ENCODE results near the gene FBN2.

Gene FBN2

DNA sequence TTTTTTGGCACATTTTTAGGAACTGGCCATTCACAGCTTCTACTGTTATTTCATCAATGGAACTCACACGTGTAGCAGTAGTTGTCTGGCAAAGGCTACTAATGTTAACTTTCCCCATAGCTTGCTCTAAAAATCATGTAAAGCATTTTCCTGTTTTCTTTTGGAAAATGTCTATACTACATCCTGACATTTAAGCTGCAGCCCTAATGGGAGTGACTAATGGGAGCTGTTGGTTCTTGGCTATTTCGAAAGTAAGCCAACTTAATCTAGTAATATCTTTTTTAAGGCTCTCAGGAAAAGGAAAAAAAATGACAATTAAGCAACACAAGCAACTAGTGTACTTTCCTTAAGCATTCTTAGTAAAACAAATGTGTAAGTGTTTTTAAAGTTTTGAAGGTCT lies 285.3 kb downstream of the FBN2 start:
- no peak overlapping the region for H3K4me3 Mint-ChIP-seq
- peaks cover 5% of the 10 kb centered on the region for H3K27me3 Mint-ChIP-seq
- H3K4me1 Mint-ChIP-seq (ENCODE audit: low read depth) = no peaks in the 10 kb centered on the region
- no peaks in the 10 kb centered on the region for H3K9me3 Mint-ChIP-seq
- H3K27ac Mint-ChIP-seq = no peak overlapping the region
- H3K36me3 Mint-ChIP-seq (ENCODE audit: low read depth) = no peaks in the 10 kb centered on the region
- no peak for DNase-seq

- H3K4me3 Mint-ChIP-seq = no peak overlapping the region
- peaks cover 7% of the 10 kb centered on the region for H3K27me3 Mint-ChIP-seq
- no peak for DNase-seq
- H3K9me3 Mint-ChIP-seq = no peaks in the 10 kb centered on the region
- H3K4me1 Mint-ChIP-seq (ENCODE audit: low read depth) = no peaks in the 10 kb centered on the region
- H3K27ac Mint-ChIP-seq = no peak overlapping the region
- no peaks in the 10 kb centered on the region for H3K36me3 Mint-ChIP-seq (ENCODE audit: low read depth)
Observed at GRCh38 chr5:128252196-128252595, 285.8 kb downstream of the FBN2 start.

DNA sequence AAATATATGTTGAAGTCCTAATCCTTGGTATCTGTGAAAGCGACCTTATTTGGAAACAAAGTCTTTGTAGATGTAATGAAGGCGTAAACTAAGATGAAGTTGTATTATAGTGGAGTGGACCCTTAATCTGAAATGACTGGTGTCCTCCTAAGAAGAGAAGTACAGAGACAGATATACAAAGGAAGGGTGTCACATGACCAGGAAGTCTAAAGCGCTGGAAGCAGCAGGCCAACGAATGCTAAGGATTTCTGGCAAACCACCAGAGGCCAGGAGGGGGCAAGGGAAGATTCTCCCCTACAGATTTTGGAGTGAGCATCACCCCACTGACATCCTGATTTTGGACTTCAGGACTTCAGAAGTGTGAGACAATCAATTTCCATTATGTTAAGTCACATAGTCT lies 292.1 kb downstream of the FBN2 start:
- Mint-ChIP-seq H3K9me3 (no peaks in the 10 kb centered on the region), H3K4me1 (ENCODE audit: low read depth) (no peaks in the 10 kb centered on the region), H3K4me3 (no peak overlapping the region), H3K27me3 (peaks cover 9% of the 10 kb centered on the region), H3K27ac (no peak overlapping the region), H3K36me3 (ENCODE audit: low read depth) (no peaks in the 10 kb centered on the region)
- no peak for DNase-seq

DNA sequence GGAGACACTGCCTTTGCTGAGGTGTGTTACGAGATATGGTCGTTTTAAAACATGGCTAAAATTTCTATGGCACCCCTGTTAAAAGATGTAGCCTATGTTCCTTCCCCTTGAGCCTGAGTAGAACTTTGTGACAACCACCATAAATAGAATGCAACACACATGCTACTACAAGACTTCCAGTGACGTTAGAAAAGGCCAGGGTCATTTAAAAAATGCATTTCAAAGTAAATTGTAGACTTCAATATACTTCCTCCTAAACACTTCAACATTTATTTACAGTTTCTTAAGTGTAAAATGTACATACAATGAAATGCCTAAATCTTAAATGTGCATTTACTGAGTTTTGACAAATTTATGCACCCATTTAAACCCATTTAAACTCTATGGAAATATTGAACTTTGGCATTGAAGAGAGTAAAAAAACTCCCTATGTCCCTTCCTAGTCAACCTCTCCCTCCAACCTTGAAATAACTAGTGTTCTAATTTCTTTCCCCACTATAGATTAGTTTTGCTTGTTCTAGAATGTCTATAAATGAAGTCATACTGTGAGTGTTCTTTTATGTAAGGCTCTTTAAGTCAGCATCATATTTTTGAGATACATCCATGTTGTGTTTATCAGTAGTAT lies 294.0 kb downstream of the FBN2 start:
- Mint-ChIP-seq H3K9me3 (no peaks in the 10 kb centered on the region), H3K27me3 (peaks cover 11% of the 10 kb centered on the region), H3K4me3 (no peak overlapping the region), H3K36me3 (ENCODE audit: low read depth) (no peaks in the 10 kb centered on the region), H3K27ac (no peak overlapping the region), H3K4me1 (ENCODE audit: low read depth) (no peaks in the 10 kb centered on the region)
- DNase-seq = no peak

- Mint-ChIP-seq H3K9me3 (no peaks in the 10 kb centered on the region), H3K27me3 (peaks cover 24% of the 10 kb centered on the region), H3K4me3 (no peak overlapping the region), H3K36me3 (ENCODE audit: low read depth) (no peaks in the 10 kb centered on the region), H3K27ac (no peak overlapping the region), H3K4me1 (ENCODE audit: low read depth) (no peaks in the 10 kb centered on the region)
- DNase-seq = no peak
Observed at GRCh38 chr5:128241051-128241695, 296.9 kb downstream of the FBN2 start.

GRCh38 chr5:128237546-128237945 lies 300.5 kb downstream of the FBN2 start:
- no peak overlapping the region for H3K4me3 Mint-ChIP-seq
- H3K9me3 Mint-ChIP-seq = no peaks in the 10 kb centered on the region
- H3K36me3 Mint-ChIP-seq (ENCODE audit: low read depth) = no peaks in the 10 kb centered on the region
- peaks cover 33% of the 10 kb centered on the region for H3K27me3 Mint-ChIP-seq
- no peaks in the 10 kb centered on the region for H3K4me1 Mint-ChIP-seq (ENCODE audit: low read depth)
- H3K27ac Mint-ChIP-seq = no peak overlapping the region
- DNase-seq = no peak

GRCh38 chr5:128237000-128237399 lies 301.0 kb downstream of the FBN2 start:
- no peak for DNase-seq
- H3K9me3 Mint-ChIP-seq = no peaks in the 10 kb centered on the region

DNA sequence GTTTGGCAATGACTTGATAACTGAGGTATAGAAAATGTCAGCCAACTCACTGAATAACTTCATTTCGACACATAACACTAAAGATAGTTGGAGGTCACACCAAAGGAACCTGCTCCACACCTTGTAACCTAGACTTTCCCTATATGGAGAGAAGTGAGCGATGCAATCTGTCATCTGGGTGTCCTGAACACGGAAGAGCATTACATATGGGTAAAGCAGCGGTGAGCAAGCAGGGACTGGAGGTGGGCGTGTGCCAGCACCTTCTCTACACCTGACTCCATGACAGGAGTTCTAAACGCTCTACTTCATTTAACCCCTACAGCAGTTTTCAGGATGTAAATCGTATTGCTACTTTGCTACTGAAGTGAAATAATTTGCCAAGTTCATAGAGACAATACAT lies 301.7 kb downstream of the FBN2 start:
- no peak overlapping the region for H3K4me3 Mint-ChIP-seq
- no peak overlapping the region for H3K27ac Mint-ChIP-seq
- H3K27me3 Mint-ChIP-seq = peaks cover 33% of the 10 kb centered on the region
- DNase-seq = no peak
- H3K9me3 Mint-ChIP-seq = no peaks in the 10 kb centered on the region
- H3K4me1 Mint-ChIP-seq (ENCODE audit: low read depth) = no peaks in the 10 kb centered on the region
- no peaks in the 10 kb centered on the region for H3K36me3 Mint-ChIP-seq (ENCODE audit: low read depth)

More at GRCh38 chr5:128237000-128237399, 301.0 kb downstream of the FBN2 start:
- Mint-ChIP-seq H3K27ac (no peak overlapping the region), H3K4me3 (no peak overlapping the region), H3K27me3 (peaks cover 33% of the 10 kb centered on the region), H3K36me3 (ENCODE audit: low read depth) (no peaks in the 10 kb centered on the region), H3K4me1 (ENCODE audit: low read depth) (no peaks in the 10 kb centered on the region)

- DNase-seq = no peak
- no peaks in the 10 kb centered on the region for H3K4me1 Mint-ChIP-seq (ENCODE audit: low read depth)
- H3K36me3 Mint-ChIP-seq (ENCODE audit: low read depth) = no peaks in the 10 kb centered on the region
- no peaks in the 10 kb centered on the region for H3K9me3 Mint-ChIP-seq
- H3K27ac Mint-ChIP-seq = no peak overlapping the region
- no peak overlapping the region for H3K4me3 Mint-ChIP-seq
- peaks cover 33% of the 10 kb centered on the region for H3K27me3 Mint-ChIP-seq
Observed at GRCh38 chr5:128234928-128235641, 303.0 kb downstream of the FBN2 start.

DNA sequence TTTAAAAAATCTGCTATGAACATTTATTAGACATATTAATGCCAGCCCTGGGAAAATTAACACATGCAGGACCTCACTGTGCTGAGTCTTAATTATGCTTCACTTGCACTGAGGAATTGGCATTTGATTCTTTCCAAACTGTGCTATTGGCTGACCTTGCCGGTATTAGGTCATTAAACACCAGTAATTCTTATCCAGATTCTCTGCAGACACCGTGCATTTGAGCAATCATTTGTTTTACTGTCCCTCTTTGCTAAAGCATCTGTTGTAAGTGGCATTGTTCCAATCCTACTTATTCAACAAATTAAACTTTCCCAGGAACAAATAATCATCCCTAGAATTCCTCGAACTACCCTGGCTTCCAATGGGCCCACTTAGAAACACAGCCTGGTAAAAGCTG lies 309.5 kb downstream of the FBN2 start:
- Mint-ChIP-seq H3K36me3 (ENCODE audit: low read depth) (no peaks in the 10 kb centered on the region), H3K9me3 (no peaks in the 10 kb centered on the region), H3K27me3 (no peaks in the 10 kb centered on the region), H3K4me3 (no peak overlapping the region), H3K4me1 (ENCODE audit: low read depth) (peaks cover 2% of the 10 kb centered on the region), H3K27ac (no peak overlapping the region)
- DNase-seq = no peak

GRCh38 chr5:128228008-128228407 lies 310.0 kb downstream of the FBN2 start:
- Mint-ChIP-seq H3K4me1 (ENCODE audit: low read depth) (peaks cover 2% of the 10 kb centered on the region), H3K27ac (no peak overlapping the region), H3K4me3 (no peak overlapping the region), H3K36me3 (ENCODE audit: low read depth) (no peaks in the 10 kb centered on the region), H3K9me3 (no peaks in the 10 kb centered on the region), H3K27me3 (no peaks in the 10 kb centered on the region)
- no peak for DNase-seq

- H3K4me3 Mint-ChIP-seq = no peak overlapping the region
- no peaks in the 10 kb centered on the region for H3K36me3 Mint-ChIP-seq (ENCODE audit: low read depth)
- H3K9me3 Mint-ChIP-seq = no peaks in the 10 kb centered on the region
- H3K27ac Mint-ChIP-seq = no peak overlapping the region
- H3K4me1 Mint-ChIP-seq (ENCODE audit: low read depth) = peaks cover 2% of the 10 kb centered on the region
- no peak for DNase-seq
- H3K27me3 Mint-ChIP-seq = peaks cover 6% of the 10 kb centered on the region
Observed at GRCh38 chr5:128225245-128226030, 312.6 kb downstream of the FBN2 start.

GRCh38 chr5:128224336-128224735 lies 313.7 kb downstream of the FBN2 start:
- no peak for DNase-seq
- Mint-ChIP-seq H3K4me1 (ENCODE audit: low read depth) (peaks cover 2% of the 10 kb centered on the region), H3K27me3 (peaks cover 7% of the 10 kb centered on the region), H3K27ac (no peak overlapping the region), H3K36me3 (ENCODE audit: low read depth) (no peaks in the 10 kb centered on the region), H3K4me3 (no peak overlapping the region), H3K9me3 (no peaks in the 10 kb centered on the region)

- H3K27ac Mint-ChIP-seq = no peak overlapping the region
- no peak overlapping the region for H3K4me3 Mint-ChIP-seq
- no peak for DNase-seq
- H3K36me3 Mint-ChIP-seq (ENCODE audit: low read depth) = no peaks in the 10 kb centered on the region
- no peaks in the 10 kb centered on the region for H3K9me3 Mint-ChIP-seq
- H3K27me3 Mint-ChIP-seq = peaks cover 7% of the 10 kb centered on the region
- H3K4me1 Mint-ChIP-seq (ENCODE audit: low read depth) = no peaks in the 10 kb centered on the region
Observed at GRCh38 chr5:128220841-128221240, 317.2 kb downstream of the FBN2 start.
